ENCODE measurements around the gene SRCIN1. TPM values are rescaled to one million over a fixed set of nuclear protein-coding genes. Genes with fewer than 3 reads are reported as not detected.
A peak's percentile ranks its signal among the peaks of the same experiment; 100 is the strongest.

Gene SRCIN1
- total and polyA plus RNA-seq, 3 experiments from 2014 or later = 0.04 to 0.50 TPM; not detected in 1

- Histone ChIP-seq H3K4me1 (ENCODE audit: insufficient read depth, low read length) (peaks cover 9% of the 10 kb centered on the region), H3K9me3 (ENCODE audit: low read length) (no peaks in the 10 kb centered on the region), H3K27me3 (ENCODE audit: insufficient read depth, low read length, poor library complexity, severe bottlenecking) (peaks cover 37% of the 10 kb centered on the region), H3K27ac (ENCODE audit: low read depth, low read length) (no peak overlapping the region), H3K36me3 (ENCODE audit: insufficient read depth, low read length) (no peaks in the 10 kb centered on the region), H3K4me3 (ENCODE audit: low read length) (no peak overlapping the region)
- H3K4me3 Mint-ChIP-seq = peak overlapping the region in 6 of 7 donors; percentile 45 to 85 (median 58)
- ChIA-PET CTCF (interaction anchor here (1.7 to 3.6 kb wide), 3 partner anchors 10 to 47 kb away, joined by 3 to 18 read pairs (median 9); no protein-coding TSS in a partner anchor), POLR2A (interaction anchor here (0.6 kb wide), 1 partner anchor 568 kb away, joined by 3 read pairs; no protein-coding TSS in a partner anchor)
- H3K9me3 Mint-ChIP-seq = no peaks in the 10 kb centered on the region
- H3K27me3 Mint-ChIP-seq = peaks cover 41 to 71% of the 10 kb centered on the region in 2 donors
- peak overlapping the region in 1 of 8 donors; percentile 38 for H3K27ac Mint-ChIP-seq
- peak in 2 of 5 donors; percentile 15 to 31 for DNase-seq
- H3K36me3 Mint-ChIP-seq = no peaks in the 10 kb centered on the region
- peaks cover 8 to 36% (median 12%) of the 10 kb centered on the region in 3 donors for H3K4me1 Mint-ChIP-seq
These were observed 1.0 kb downstream of the SRCIN1 start for GRCh38 chr17:38604479-38605403.

DNA sequence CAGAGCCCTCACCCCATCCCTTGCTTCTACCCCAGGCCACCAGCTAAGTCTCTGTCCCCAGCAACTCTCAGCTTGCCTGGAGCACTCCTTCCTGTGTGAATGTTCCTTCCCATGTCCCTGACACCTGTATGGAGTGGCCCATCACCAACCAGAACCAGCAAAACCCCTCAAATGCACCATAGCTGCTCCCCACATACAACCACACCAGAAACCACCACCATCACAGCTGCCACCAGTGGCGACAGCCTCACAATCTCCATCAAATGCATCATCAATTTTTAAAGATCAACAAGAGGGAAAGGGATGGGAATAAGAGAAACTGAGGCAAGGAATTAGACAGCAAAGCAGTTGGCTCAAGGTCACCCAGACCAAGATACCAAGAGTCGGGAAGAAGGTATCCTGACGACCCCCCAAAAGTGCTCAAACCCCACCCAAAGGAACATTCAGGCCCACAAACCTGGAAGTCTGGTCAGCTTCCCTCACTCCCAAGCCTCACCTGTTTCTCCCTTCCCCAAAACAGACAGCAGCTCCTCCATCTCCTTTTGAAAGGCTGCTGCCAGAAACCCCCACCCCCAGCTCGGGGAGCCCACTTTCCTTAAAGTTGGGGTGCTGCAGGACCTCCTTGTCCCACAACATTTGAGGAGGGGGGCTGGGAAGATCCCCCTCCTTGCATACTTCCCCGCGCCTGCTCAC is 1.8 kb downstream of the SRCIN1 start:
- ChIA-PET CTCF (interaction anchor here (1.6 to 3.6 kb wide), 2 partner anchors 22 to 45 kb away, joined by 5 to 18 read pairs; no protein-coding TSS in a partner anchor), POLR2A (no interaction called here)
- H3K9me3 ChIP-seq (ENCODE audit: low read length) = no peaks in the 10 kb centered on the region
- peaks cover 29% of the 10 kb centered on the region for H3K27me3 ChIP-seq (ENCODE audit: insufficient read depth, low read length, poor library complexity, severe bottlenecking)
- Mint-ChIP-seq H3K4me3 (peak overlapping the region in 6 of 7 donors; percentile 9 to 36 (median 24)), H3K4me1 (peaks cover 8 to 36% (median 12%) of the 10 kb centered on the region in 3 donors), H3K27ac (peak overlapping the region in 3 of 8 donors; percentile 38 to 56 (median 54)), H3K27me3 (peaks cover 43 to 71% of the 10 kb centered on the region in 2 donors), H3K9me3 (no peaks in the 10 kb centered on the region), H3K36me3 (no peaks in the 10 kb centered on the region)
- DNase-seq = no peak
- no peaks in the 10 kb centered on the region for H3K36me3 ChIP-seq (ENCODE audit: insufficient read depth, low read length)
- H3K4me1 ChIP-seq (ENCODE audit: insufficient read depth, low read length) = peaks cover 9% of the 10 kb centered on the region
- no peak overlapping the region for H3K27ac ChIP-seq (ENCODE audit: low read depth, low read length)
- H3K4me3 ChIP-seq (ENCODE audit: low read length) = no peak overlapping the region

DNA sequence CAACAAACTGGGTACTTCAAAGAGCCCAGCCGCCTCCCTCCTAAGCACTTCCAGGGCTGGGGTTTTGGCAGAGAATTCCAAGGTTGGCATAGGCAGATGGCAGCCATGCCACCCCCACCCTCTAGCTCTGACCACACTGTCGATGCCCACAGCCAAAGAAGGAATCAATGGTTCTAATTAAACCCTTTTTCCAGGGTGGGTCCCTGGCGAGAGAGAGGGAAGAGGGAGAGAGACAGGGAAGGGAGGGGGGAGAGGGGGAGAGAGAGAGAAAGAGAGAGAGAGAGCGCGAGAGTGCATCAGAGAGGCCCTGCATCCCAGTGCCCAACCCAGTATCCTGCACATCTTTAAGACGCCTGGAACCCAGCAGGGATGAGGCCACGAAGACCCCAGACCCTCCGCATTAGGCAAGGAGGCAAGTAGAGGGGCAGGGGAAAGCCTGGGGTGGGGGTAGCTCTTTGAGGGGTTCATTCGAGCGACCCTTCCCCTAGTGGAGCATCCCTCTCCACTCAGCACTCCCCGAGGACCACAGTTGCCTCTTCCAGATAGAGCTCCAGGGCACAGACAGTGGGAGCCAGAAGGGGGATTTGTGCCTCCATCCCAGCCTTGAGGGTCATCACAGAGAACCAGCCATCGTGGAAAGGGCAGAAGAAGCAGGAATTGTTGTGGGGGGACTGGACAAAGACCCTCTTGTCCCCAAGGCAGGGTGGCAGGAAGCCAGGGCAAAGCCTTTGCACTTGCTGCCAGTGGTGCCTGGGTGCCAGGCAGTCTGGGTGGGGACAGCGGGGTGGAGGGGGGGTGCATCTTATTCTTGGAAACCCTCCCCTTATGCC is 2.6 kb downstream of the SRCIN1 start:
- Mint-ChIP-seq H3K9me3 (no peaks in the 10 kb centered on the region), H3K4me1 (peaks cover 8 to 36% (median 12%) of the 10 kb centered on the region in 3 donors)
- POLR2A ChIA-PET = no interaction called here

GRCh38 chr17:38602453-38602852 is 3.3 kb downstream of the SRCIN1 start:
- peaks cover 38 to 71% of the 10 kb centered on the region in 2 donors for H3K27me3 Mint-ChIP-seq
- H3K27me3 ChIP-seq (ENCODE audit: insufficient read depth, low read length, poor library complexity, severe bottlenecking) = peaks cover 21% of the 10 kb centered on the region
- H3K36me3 ChIP-seq (ENCODE audit: insufficient read depth, low read length) = no peaks in the 10 kb centered on the region
- no peaks in the 10 kb centered on the region for H3K9me3 ChIP-seq (ENCODE audit: low read length)
- no peaks in the 10 kb centered on the region for H3K9me3 Mint-ChIP-seq
- peak overlapping the region in 2 of 7 donors; percentile 44 to 52 for H3K4me3 Mint-ChIP-seq
- CTCF ChIA-PET = interaction anchor here (1.6 to 3.6 kb wide), 2 partner anchors 20 to 44 kb away, joined by 5 to 18 read pairs; no protein-coding TSS in a partner anchor
- H3K36me3 Mint-ChIP-seq = no peaks in the 10 kb centered on the region
- POLR2A ChIA-PET = no interaction called here
- H3K4me1 Mint-ChIP-seq = peaks cover 5 to 32% (median 8%) of the 10 kb centered on the region in 3 donors
- H3K4me3 ChIP-seq (ENCODE audit: low read length) = no peak overlapping the region
- no peak for DNase-seq
- peak overlapping the region in 1 of 8 donors; percentile 41 for H3K27ac Mint-ChIP-seq
- no peak overlapping the region for H3K27ac ChIP-seq (ENCODE audit: low read depth, low read length)
- H3K4me1 ChIP-seq (ENCODE audit: insufficient read depth, low read length) = peaks cover 9% of the 10 kb centered on the region

More for the DNA sequence above, 2.6 kb downstream of the SRCIN1 start:
- H3K4me1 ChIP-seq (ENCODE audit: insufficient read depth, low read length) = peaks cover 9% of the 10 kb centered on the region
- no peaks in the 10 kb centered on the region for H3K36me3 Mint-ChIP-seq
- no peaks in the 10 kb centered on the region for H3K36me3 ChIP-seq (ENCODE audit: insufficient read depth, low read length)
- no peak overlapping the region for H3K27ac Mint-ChIP-seq
- peaks cover 40 to 71% of the 10 kb centered on the region in 2 donors for H3K27me3 Mint-ChIP-seq
- no peak overlapping the region for H3K27ac ChIP-seq (ENCODE audit: low read depth, low read length)
- CTCF ChIA-PET = interaction anchor here (1.6 to 3.6 kb wide), 2 partner anchors 21 to 44 kb away, joined by 5 to 18 read pairs; no protein-coding TSS in a partner anchor
- peaks cover 22% of the 10 kb centered on the region for H3K27me3 ChIP-seq (ENCODE audit: insufficient read depth, low read length, poor library complexity, severe bottlenecking)
- peak overlapping the region in 2 of 7 donors; percentile 21 to 23 for H3K4me3 Mint-ChIP-seq
- H3K9me3 ChIP-seq (ENCODE audit: low read length) = no peaks in the 10 kb centered on the region
- H3K4me3 ChIP-seq (ENCODE audit: low read length) = no peak overlapping the region
- DNase-seq = no peak

DNA sequence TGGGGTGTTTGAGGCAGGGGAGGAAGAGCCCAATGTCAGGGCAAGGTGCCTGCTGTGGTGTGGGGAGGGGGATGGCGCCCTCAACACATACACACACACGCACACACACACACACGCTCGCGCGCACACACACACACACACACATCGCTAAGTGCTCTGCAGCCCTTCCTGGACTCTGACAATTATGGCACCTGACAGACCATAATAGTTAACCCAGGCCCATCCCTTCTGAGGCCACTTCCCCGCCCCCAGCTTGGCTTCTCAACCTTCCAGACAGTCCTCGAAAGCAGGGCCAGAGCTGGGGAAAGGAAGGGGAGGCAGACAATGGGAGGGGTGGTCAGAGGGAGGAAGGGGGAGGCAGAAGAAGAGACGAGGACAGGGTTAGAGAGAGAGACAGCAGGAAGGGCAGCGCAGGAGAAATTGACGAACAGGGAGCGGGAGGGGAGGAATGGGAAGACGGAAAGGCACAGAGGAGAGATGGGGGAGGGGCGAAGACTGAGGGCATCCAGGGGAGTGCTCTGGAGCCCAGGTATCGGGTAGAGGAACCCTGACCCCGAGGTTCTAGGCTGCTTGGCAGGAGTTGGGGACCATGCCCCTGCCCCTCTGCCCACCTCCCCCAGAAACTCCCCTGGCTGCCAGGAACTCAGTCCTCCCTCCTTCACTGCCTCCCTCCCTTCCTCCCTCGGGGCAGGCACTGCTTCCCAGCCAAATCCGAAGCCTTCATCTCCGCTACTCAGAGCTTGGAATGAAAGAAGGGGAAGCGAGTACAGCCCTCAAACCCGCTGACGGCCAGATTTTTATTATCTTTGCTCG is 4.0 kb downstream of the SRCIN1 start:
- peaks cover 18% of the 10 kb centered on the region for H3K27me3 ChIP-seq (ENCODE audit: insufficient read depth, low read length, poor library complexity, severe bottlenecking)
- H3K4me1 ChIP-seq (ENCODE audit: insufficient read depth, low read length) = peaks cover 4% of the 10 kb centered on the region
- Mint-ChIP-seq H3K4me3 (peak overlapping the region in 2 of 7 donors; percentile 7 to 44), H3K36me3 (no peaks in the 10 kb centered on the region), H3K9me3 (no peaks in the 10 kb centered on the region), H3K27me3 (peaks cover 41 to 71% of the 10 kb centered on the region in 2 donors), H3K4me1 (peaks cover 3 to 27% (median 7%) of the 10 kb centered on the region in 3 donors), H3K27ac (peak overlapping the region in 1 of 8 donors; percentile 41)
- ChIA-PET CTCF (interaction anchor here (3.6 kb wide), 1 partner anchor 43 kb away, joined by 18 read pairs; no protein-coding TSS in a partner anchor), POLR2A (no interaction called here)
- H3K4me3 ChIP-seq (ENCODE audit: low read length) = no peak overlapping the region
- H3K9me3 ChIP-seq (ENCODE audit: low read length) = no peaks in the 10 kb centered on the region
- H3K27ac ChIP-seq (ENCODE audit: low read depth, low read length) = no peak overlapping the region
- no peak for DNase-seq
- H3K36me3 ChIP-seq (ENCODE audit: insufficient read depth, low read length) = no peaks in the 10 kb centered on the region

GRCh38 chr17:38600906-38601305 is 4.8 kb downstream of the SRCIN1 start:
- no peaks in the 10 kb centered on the region for H3K9me3 Mint-ChIP-seq
- peaks cover 45 to 76% of the 10 kb centered on the region in 2 donors for H3K27me3 Mint-ChIP-seq
- Histone ChIP-seq H3K4me1 (ENCODE audit: insufficient read depth, low read length) (no peaks in the 10 kb centered on the region), H3K27me3 (ENCODE audit: insufficient read depth, low read length, poor library complexity, severe bottlenecking) (peaks cover 24% of the 10 kb centered on the region), H3K36me3 (ENCODE audit: insufficient read depth, low read length) (no peaks in the 10 kb centered on the region), H3K9me3 (ENCODE audit: low read length) (no peaks in the 10 kb centered on the region), H3K27ac (ENCODE audit: low read depth, low read length) (no peak overlapping the region), H3K4me3 (ENCODE audit: low read length) (no peak overlapping the region)
- DNase-seq = no peak
- CTCF ChIA-PET = interaction anchor here (2.7 kb wide), 1 partner anchor 42 kb away, joined by 10 read pairs; no protein-coding TSS in a partner anchor
- no peak overlapping the region for H3K27ac Mint-ChIP-seq
- H3K36me3 Mint-ChIP-seq = no peaks in the 10 kb centered on the region
- H3K4me3 Mint-ChIP-seq = no peak overlapping the region
- H3K4me1 Mint-ChIP-seq = peaks cover 3 to 21% (median 4%) of the 10 kb centered on the region in 3 donors
- POLR2A ChIA-PET = no interaction called here
